ENCODE results near the gene MAGI3.

The MAGI3 gene

GRCh38 chr1:113659556-113659955 is 269.2 kb downstream of the MAGI3 start:
- TF ChIP-seq TAF1 (IDR thresholded peaks at IDR 0.05; ENCODE audit: low read depth) (no peak), YY1 (IDR thresholded peaks at IDR 0.05; ENCODE audit: low read depth) (no peak), REST (IDR thresholded peaks at IDR 0.05; ENCODE audit: low read depth) (no peak), EGR1 (IDR thresholded peaks at IDR 0.05) (no peak), EP300 (IDR thresholded peaks at IDR 0.05; ENCODE audit: borderline replicate concordance) (no peak), FOXM1 (IDR thresholded peaks at IDR 0.05; ENCODE audit: borderline replicate concordance, low read depth) (no peak), CEBPB (IDR thresholded peaks at IDR 0.05) (no peak), TEAD4 (IDR thresholded peaks at IDR 0.05) (no peak)

GRCh38 chr1:113660088-113660487 is 269.8 kb downstream of the MAGI3 start:
- TF ChIP-seq RAD21 (IDR thresholded peaks at IDR 0.05; ENCODE audit: low read depth) = no peak

GRCh38 chr1:113662101-113662500 is 271.8 kb downstream of the MAGI3 start:
- TF ChIP-seq TAF1 (IDR thresholded peaks at IDR 0.05; ENCODE audit: low read depth) (no peak), TCF12 (IDR thresholded peaks at IDR 0.05; ENCODE audit: low read depth) (no peak), RAD21 (IDR thresholded peaks at IDR 0.05; ENCODE audit: low read depth) (no peak), CEBPB (IDR thresholded peaks at IDR 0.05) (no peak), USF1 (IDR thresholded peaks at IDR 0.05) (no peak), REST (IDR thresholded peaks at IDR 0.05; ENCODE audit: low read depth) (no peak), EGR1 (IDR thresholded peaks at IDR 0.05) (no peak), FOXM1 (IDR thresholded peaks at IDR 0.05; ENCODE audit: borderline replicate concordance, low read depth) (no peak), ZBTB7A (IDR thresholded peaks at IDR 0.05; ENCODE audit: low read depth) (no peak), YY1 (IDR thresholded peaks at IDR 0.05; ENCODE audit: low read depth) (no peak), EP300 (IDR thresholded peaks at IDR 0.05; ENCODE audit: borderline replicate concordance) (no peak), TEAD4 (IDR thresholded peaks at IDR 0.05) (no peak), CREB1 (IDR thresholded peaks at IDR 0.05; ENCODE audit: low read depth) (no peak), NFIC (IDR thresholded peaks at IDR 0.05) (no peak)
- TF ChIP-seq, protein P1, sequence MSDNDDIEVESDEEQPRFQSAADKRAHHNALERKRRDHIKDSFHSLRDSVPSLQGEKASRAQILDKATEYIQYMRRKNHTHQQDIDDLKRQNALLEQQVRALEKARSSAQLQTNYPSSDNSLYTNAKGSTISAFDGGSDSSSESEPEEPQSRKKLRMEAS (IDR thresholded peaks at IDR 0.05) = no peak

GRCh38 chr1:113663165-113663951 is 273.0 kb downstream of the MAGI3 start:
- no peak for TF ChIP-seq FOXM1 (IDR thresholded peaks at IDR 0.05; ENCODE audit: borderline replicate concordance, low read depth)
- TF ChIP-seq YY1 (IDR thresholded peaks at IDR 0.05; ENCODE audit: low read depth) = no peak
- TF ChIP-seq, protein P1 (IDR thresholded peaks at IDR 0.05) = no peak
- TF ChIP-seq EP300 (IDR thresholded peaks at IDR 0.05; ENCODE audit: borderline replicate concordance) = no peak
- no peak for TF ChIP-seq TAF1 (IDR thresholded peaks at IDR 0.05; ENCODE audit: low read depth)
- TF ChIP-seq ZBTB7A (IDR thresholded peaks at IDR 0.05; ENCODE audit: low read depth) = no peak
- TF ChIP-seq CREB1 (IDR thresholded peaks at IDR 0.05; ENCODE audit: low read depth) = no peak
- TF ChIP-seq EGR1 (IDR thresholded peaks at IDR 0.05) = no peak
- no peak for TF ChIP-seq REST (IDR thresholded peaks at IDR 0.05; ENCODE audit: low read depth)
- TF ChIP-seq USF1 (IDR thresholded peaks at IDR 0.05) = no peak
- TF ChIP-seq NFIC (IDR thresholded peaks at IDR 0.05) = no peak
- no peak for TF ChIP-seq RAD21 (IDR thresholded peaks at IDR 0.05; ENCODE audit: low read depth)
- TF ChIP-seq TCF12 (IDR thresholded peaks at IDR 0.05; ENCODE audit: low read depth) = no peak
- TF ChIP-seq TEAD4 (IDR thresholded peaks at IDR 0.05) = no peak
- TF ChIP-seq CEBPB (IDR thresholded peaks at IDR 0.05) = no peak

Measured in Ishikawa (cell line).